ENCODE data around the gene TSPO2. TPM values are rescaled to one million over a fixed set of nuclear protein-coding genes. Genes with fewer than 3 reads are reported as not detected.

TSPO2 gene
- total and polyA plus RNA-seq, 2 of the 8 experiments (the other 6 are each of a cell fraction or from before 2014, with no cell fraction given): not detected

DNA sequence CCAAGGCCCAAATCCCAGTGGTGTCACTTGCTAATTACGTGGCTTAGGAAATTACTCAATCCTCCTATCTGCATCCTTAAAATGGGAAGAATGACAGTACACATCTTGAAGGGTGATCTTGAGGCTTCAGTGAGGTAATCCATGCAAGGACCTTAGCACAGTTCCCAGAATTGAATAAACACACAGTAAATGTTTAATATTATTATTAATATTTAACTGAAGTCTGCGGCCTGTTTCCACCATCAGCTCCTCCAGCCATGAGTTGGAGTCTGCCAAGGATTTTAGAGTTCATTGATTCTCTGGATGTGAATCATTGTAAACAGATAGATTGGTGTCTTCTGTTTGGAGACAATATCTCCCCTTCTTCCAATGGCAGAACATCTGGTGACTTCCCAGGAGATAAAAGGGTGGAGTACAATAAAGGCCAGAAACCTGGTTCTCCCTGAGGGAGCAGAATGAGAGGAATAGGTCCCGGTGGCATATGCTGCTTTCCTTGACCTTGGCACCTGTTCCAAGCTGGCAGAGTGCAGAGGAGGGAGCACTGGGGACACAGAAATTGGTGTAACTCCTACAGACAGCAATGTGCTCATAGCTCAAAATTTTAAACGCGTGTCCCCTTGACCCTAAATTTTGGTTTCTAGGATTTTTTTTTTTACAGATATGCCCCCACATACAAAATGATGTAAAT lies 28.7 kb upstream of the TSPO2 start (continued):
- TF ChIP-seq, protein P1, sequence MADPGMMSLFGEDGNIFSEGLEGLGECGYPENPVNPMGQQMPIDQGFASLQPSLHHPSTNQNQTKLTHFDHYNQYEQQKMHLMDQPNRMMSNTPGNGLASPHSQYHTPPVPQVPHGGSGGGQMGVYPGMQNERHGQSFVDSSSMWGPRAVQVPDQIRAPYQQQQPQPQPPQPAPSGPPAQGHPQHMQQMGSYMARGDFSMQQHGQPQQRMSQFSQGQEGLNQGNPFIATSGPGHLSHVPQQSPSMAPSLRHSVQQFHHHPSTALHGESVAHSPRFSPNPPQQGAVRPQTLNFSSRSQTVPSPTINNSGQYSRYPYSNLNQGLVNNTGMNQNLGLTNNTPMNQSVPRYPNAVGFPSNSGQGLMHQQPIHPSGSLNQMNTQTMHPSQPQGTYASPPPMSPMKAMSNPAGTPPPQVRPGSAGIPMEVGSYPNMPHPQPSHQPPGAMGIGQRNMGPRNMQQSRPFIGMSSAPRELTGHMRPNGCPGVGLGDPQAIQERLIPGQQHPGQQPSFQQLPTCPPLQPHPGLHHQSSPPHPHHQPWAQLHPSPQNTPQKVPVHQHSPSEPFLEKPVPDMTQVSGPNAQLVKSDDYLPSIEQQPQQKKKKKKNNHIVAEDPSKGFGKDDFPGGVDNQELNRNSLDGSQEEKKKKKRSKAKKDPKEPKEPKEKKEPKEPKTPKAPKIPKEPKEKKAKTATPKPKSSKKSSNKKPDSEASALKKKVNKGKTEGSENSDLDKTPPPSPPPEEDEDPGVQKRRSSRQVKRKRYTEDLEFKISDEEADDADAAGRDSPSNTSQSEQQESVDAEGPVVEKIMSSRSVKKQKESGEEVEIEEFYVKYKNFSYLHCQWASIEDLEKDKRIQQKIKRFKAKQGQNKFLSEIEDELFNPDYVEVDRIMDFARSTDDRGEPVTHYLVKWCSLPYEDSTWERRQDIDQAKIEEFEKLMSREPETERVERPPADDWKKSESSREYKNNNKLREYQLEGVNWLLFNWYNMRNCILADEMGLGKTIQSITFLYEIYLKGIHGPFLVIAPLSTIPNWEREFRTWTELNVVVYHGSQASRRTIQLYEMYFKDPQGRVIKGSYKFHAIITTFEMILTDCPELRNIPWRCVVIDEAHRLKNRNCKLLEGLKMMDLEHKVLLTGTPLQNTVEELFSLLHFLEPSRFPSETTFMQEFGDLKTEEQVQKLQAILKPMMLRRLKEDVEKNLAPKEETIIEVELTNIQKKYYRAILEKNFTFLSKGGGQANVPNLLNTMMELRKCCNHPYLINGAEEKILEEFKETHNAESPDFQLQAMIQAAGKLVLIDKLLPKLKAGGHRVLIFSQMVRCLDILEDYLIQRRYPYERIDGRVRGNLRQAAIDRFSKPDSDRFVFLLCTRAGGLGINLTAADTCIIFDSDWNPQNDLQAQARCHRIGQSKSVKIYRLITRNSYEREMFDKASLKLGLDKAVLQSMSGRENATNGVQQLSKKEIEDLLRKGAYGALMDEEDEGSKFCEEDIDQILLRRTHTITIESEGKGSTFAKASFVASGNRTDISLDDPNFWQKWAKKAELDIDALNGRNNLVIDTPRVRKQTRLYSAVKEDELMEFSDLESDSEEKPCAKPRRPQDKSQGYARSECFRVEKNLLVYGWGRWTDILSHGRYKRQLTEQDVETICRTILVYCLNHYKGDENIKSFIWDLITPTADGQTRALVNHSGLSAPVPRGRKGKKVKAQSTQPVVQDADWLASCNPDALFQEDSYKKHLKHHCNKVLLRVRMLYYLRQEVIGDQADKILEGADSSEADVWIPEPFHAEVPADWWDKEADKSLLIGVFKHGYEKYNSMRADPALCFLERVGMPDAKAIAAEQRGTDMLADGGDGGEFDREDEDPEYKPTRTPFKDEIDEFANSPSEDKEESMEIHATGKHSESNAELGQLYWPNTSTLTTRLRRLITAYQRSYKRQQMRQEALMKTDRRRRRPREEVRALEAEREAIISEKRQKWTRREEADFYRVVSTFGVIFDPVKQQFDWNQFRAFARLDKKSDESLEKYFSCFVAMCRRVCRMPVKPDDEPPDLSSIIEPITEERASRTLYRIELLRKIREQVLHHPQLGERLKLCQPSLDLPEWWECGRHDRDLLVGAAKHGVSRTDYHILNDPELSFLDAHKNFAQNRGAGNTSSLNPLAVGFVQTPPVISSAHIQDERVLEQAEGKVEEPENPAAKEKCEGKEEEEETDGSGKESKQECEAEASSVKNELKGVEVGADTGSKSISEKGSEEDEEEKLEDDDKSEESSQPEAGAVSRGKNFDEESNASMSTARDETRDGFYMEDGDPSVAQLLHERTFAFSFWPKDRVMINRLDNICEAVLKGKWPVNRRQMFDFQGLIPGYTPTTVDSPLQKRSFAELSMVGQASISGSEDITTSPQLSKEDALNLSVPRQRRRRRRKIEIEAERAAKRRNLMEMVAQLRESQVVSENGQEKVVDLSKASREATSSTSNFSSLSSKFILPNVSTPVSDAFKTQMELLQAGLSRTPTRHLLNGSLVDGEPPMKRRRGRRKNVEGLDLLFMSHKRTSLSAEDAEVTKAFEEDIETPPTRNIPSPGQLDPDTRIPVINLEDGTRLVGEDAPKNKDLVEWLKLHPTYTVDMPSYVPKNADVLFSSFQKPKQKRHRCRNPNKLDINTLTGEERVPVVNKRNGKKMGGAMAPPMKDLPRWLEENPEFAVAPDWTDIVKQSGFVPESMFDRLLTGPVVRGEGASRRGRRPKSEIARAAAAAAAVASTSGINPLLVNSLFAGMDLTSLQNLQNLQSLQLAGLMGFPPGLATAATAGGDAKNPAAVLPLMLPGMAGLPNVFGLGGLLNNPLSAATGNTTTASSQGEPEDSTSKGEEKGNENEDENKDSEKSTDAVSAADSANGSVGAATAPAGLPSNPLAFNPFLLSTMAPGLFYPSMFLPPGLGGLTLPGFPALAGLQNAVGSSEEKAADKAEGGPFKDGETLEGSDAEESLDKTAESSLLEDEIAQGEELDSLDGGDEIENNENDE (IDR thresholded peaks at IDR 0.05; ENCODE audit: insufficient replicate concordance, low read length): no peak
- TF ChIP-seq CBX5 (IDR thresholded peaks at IDR 0.05; ENCODE audit: low read depth, low read length) (no peak), CREB1 (IDR thresholded peaks at IDR 0.05) (no peak), PHF8 (conservative IDR thresholded peaks at IDR 0.05; ENCODE audit: low read depth, low read length) (no peak), SIN3A (conservative IDR thresholded peaks at IDR 0.05 in 1 of 2, IDR thresholded peaks at IDR 0.05 in 1 of 2; ENCODE audit: low read depth in 1 of 2, low read length in 2 of 2) (no peak), BCL11A (IDR thresholded peaks at IDR 0.05; ENCODE audit: low read depth in 2 of 2, low read length in 2 of 2) (no peak)
- TF ChIP-seq, protein P2, sequence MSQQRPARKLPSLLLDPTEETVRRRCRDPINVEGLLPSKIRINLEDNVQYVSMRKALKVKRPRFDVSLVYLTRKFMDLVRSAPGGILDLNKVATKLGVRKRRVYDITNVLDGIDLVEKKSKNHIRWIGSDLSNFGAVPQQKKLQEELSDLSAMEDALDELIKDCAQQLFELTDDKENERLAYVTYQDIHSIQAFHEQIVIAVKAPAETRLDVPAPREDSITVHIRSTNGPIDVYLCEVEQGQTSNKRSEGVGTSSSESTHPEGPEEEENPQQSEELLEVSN (IDR thresholded peaks at IDR 0.05): no peak

Data from H1 (cell line).